Stimulated activated CD4-positive, alpha-beta T cell treated with anti-CD3 and anti-CD28 coated beads, Interleukin-15, amount 100 ng/mL, for 24 hours (primary cell): Measurements from ENCODE around the gene CCNB1.
"Not testable (repeated sequence)": the region's sequence is repeated elsewhere in the genome, so short reads cannot be mapped to it uniquely, and the experiment has no call there.

Source experiments
- DNase-seq: peaks from one replicate; pipeline ENCODE4 v3.0.0-alpha.2; 2020

The CCNB1 gene

GRCh38 chr5:69166686-69167492 is at the start of gene CCNB1:
CCNB1 (plus strand) TSS chr5:69167150; CDS start chr5:69167263, 113 bp downstream.
- DNase-seq, result peak; percentile 99

- no peak for DNase-seq
Observed at GRCh38 chr5:69129413-69129812, 37.5 kb upstream of the CCNB1 start.

- no peak for DNase-seq
Observed at GRCh38 chr5:69130241-69130640, 36.7 kb upstream of the CCNB1 start.

GRCh38 chr5:69131304-69131703 is 35.6 kb upstream of the CCNB1 start:
- DNase-seq, result no peak

GRCh38 chr5:69134126-69134525 is 32.8 kb upstream of the CCNB1 start:
- DNase-seq, result no peak

GRCh38 chr5:69136293-69136692 is 30.7 kb upstream of the CCNB1 start:
- no peak for DNase-seq

GRCh38 chr5:69137208-69137607 is 29.7 kb upstream of the CCNB1 start:
- not testable (repeated sequence) for DNase-seq

- no peak for DNase-seq
Observed at GRCh38 chr5:69137807-69138206, 29.1 kb upstream of the CCNB1 start.

GRCh38 chr5:69138766-69139165 is 28.2 kb upstream of the CCNB1 start:
- DNase-seq, result no peak

- DNase-seq, result not testable (repeated sequence)
Observed at GRCh38 chr5:69140239-69140638, 26.7 kb upstream of the CCNB1 start.

- DNase-seq, result no peak
Observed at GRCh38 chr5:69140827-69141226, 26.1 kb upstream of the CCNB1 start.

- not testable (repeated sequence) for DNase-seq
Observed at GRCh38 chr5:69148576-69148975, 18.4 kb upstream of the CCNB1 start.

- DNase-seq, result no peak
Observed at GRCh38 chr5:69148981-69149675, 17.8 kb upstream of the CCNB1 start.

GRCh38 chr5:69149676-69150010 is 17.3 kb upstream of the CCNB1 start:
- no peak for DNase-seq

- no peak for DNase-seq
Observed at GRCh38 chr5:69152731-69153130, 14.2 kb upstream of the CCNB1 start.

GRCh38 chr5:69156456-69156855 is 10.5 kb upstream of the CCNB1 start:
- DNase-seq, result no peak

- no peak for DNase-seq
Observed at GRCh38 chr5:69158039-69158438, 8.9 kb upstream of the CCNB1 start.

- no peak for DNase-seq
Observed at GRCh38 chr5:69160651-69161050, 6.3 kb upstream of the CCNB1 start.

GRCh38 chr5:69167493-69167855 is 524 bp downstream of the CCNB1 start:
- DNase-seq, result peak; percentile 11

- DNase-seq, result no peak
Observed at GRCh38 chr5:69167929-69168328, 979 bp downstream of the CCNB1 start.

- DNase-seq, result no peak
Observed at GRCh38 chr5:69170495-69170894, 3.5 kb downstream of the CCNB1 start.

GRCh38 chr5:69170969-69171368 is 4.0 kb downstream of the CCNB1 start:
- no peak for DNase-seq

GRCh38 chr5:69181659-69182293 is 14.8 kb downstream of the CCNB1 start:
- DNase-seq, result not testable (repeated sequence)

GRCh38 chr5:69184621-69185020 is 17.7 kb downstream of the CCNB1 start:
- DNase-seq, result no peak
